ENCODE data around the gene ADAMTS14.

The ADAMTS14 gene

DNA sequence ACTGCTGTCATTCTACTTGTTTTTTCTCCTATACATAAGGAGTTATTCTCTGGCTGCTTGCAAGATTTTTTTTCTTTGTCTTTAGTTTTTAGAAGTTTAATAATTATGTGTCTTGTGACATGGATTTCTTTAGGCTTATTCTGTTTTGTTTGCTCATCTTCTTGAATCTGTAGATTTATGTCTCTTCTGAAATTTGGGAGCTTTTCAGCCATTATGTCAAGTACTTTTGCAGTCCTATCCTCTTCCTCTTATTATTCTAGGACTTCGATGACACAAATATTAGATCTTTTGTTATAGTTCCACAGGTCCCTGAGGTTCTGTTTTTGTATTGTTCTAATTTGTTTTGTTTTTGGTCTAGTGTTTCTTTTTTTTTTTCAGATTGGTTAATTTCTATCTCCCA, 129.5 kb downstream of the ADAMTS14 start:
- no peak for DNase-seq

DNA sequence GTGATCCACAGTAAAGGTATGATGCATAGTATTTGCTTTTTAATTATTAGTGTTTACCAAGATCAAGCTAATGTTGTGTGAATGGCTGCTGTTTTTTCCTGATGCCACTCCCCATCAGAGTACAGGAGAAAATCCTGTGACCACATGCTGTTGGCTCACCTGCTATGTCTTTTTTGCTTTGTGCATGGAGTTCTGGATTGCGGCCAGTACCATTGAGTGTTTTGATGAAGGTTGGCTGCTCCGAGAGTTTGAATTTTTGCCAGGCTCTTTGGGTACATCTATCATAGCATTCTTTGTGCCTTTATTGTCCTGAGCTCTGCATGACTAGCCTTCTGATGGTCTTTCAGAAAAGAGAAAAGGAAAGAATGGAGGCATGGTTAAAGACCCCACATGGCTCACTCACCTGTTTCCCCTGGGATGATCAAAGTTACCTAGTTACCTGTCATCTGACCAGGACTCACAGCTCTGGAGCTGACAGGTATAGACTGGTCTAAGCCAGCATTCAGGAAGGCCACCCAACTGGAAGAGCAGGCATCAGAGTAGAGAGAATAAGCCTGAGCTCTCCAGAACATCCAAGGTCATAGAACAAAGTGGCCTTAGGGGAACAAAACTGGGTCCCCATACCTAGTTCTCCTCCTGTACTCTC, 131.6 kb downstream of the ADAMTS14 start:
- no peak for DNase-seq

DNA sequence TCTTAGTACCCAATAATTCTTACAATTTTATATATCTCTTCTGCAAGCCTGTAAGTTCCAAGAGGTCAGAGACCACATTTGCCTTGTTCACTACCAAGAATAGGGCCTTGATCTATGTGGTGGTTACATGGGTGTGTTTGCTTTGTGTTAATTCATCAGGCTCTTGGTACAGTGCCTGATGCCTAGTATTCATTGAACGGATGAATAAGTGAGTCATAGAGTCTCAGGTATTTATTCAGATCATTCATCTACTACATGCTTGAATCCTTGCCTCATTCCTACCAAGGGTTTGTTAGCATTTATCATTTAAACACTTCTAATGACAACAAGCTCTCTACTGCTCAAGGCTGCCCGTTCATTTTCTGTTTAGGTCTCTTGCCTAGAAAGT, 132.1 kb downstream of the ADAMTS14 start:
- DNase-seq: no peak

DNA sequence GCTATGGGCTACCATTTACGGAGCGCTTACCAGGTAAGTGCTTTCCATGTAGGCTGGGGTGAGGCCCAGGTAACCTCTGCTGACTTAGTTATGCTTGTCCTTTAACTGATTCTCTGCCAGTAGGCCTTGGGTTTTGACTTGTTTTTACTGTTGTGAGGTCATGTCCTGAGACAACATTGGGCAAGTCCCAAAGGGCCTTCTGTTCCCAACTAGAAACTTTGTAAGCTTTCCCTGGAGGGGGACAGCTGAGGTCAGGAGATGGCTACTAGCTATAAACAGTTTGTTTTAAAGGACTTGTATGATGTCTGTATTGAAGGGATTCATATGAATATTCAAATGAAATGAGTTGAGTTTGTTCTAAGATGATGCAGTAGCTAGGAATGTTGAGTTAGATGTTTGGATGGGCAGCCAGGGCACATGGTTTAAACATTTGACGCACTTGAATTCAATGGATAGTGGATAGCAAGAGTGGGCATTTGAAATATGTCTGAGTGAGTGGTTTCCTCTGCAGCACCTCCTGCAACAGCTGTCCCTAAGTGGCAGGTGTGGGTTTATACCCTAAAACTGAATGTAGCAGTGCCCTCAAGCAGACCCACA, 133.4 kb downstream of the ADAMTS14 start:
- no peak for DNase-seq

DNA sequence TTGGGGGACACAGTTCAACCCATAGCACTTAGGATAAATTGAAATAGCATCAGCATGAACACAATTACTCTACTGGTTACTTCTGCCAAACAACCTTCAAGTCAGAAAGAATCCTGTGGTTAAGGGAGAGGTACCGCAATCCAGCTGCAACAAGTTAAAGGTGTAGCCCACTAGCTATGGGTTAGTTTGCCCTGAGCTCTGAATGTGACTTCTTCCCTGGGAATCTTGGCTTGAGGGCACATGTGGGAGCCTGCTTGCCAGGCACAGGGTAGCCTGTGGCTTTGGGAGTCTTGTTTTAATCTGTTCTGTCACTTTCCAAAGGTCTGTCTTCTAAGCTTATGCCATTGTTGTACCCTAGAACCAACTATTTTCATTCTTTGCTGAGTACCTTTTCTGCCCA, 134.5 kb downstream of the ADAMTS14 start:
- DNase-seq: no peak

DNA sequence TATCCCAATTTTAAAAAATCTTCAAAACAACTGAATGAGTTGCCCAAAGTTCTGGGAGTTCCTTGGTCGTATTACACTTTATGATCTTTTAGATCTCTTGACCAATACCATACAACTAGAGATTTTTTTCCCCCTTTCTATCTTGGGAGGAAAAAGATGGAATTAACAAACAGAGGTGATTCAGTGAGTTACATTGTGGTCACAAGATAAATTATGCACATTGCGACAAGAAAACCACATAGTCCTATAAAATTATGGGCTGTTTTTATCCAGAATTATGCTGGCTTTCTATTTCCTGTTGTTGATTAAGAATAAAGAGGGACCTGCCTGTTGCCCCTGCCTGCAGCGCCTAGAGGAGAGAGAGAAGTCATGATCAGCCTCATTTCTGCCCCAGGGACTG, 135.2 kb downstream of the ADAMTS14 start:
- no peak for DNase-seq

DNA sequence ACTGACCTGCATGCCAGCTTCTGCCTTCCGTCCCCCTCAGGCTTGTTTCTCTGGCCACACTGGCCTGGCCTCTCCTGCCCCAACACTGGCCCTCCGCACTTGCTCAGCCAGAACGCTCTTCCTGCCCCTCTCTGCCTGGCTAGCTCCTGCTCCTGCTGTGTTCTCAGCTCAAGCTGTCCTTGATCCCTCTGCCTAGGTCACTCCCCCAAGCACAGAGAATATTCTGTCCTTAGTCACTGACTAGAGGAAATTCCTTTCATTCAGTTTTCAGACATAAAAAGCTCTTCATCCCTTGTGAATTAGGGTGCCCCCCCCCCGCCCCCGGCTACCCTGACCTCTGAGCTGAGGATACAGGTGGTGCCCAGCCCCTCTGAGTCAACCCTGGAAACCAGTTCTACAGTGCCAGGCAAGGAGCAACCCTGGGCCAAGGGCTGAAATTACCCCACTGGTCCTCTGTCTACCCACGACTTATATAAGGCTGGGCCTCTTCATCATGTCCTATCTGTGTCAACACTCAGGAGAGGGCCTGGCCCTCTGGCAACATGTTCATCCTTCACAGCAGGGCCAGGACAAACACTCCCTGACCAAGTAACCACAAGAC, 136.8 kb downstream of the ADAMTS14 start:
- DNase-seq: no peak

DNA sequence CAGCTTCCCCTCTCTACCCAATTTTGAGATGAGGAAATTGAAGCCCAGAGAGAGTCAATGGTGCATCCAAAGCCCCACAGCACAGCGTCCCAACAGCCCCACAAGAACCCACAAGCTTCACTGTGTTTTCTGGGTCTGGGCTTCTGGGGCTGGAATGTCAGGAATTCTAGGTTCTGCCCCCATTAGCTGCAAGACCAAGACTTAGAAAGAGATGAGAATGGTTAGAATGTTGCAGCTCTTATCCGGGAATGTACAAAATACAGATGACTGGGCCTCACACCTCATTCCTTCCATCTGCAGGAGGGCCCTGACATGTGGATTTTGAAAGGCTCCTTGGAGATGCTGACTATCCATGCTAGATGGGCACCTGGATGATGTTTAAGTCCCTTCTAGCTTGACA, 137.4 kb downstream of the ADAMTS14 start:
- DNase-seq: no peak

DNA sequence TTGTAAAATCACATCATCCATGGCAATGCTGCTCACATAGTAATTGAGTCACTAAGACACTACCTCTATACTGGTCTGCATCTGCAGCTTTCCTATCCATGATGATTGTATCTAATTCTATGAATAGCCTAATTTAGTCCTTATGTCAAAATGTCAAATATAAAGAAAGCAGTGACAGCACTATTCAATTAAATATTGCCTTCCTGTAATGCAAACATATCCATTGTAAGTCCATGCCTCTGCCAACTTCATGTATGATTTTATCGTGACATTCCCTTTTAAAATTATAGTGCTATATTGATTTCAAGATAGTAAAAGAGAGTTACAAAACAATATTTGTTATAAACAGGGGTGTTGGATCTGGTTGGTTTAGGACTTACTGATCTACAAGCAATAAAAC, 138.7 kb downstream of the ADAMTS14 start:
- DNase-seq: no peak

DNA sequence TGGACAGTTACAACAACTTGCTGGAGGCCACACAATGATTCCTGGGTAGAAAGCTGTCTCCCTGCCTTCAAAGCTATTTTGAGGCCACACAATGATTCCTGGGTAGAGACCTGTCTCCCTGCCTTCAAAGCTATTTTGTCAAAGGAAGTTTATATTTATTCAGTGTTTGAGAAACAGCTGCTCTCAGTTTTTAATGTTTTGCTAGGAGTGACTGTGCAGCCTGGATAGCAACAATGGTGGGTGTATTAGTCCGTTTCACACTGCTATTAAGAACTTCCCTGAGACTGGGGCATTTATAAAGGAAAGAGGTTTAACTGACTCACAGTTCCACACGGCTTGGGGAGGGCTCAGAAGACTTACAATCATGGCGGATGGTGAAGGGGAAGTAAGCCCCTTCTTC, 139.6 kb downstream of the ADAMTS14 start:
- DNase-seq: no peak

Measured in NCI-H526 treated with DMSO at 0.1 percent for 48 hours (cell line).